A549 (cell line): ENCODE data around the gene NGDN. TPM values are rescaled to one million over a fixed set of nuclear protein-coding genes. Genes with fewer than 3 reads are reported as not detected.

Experiments used
- ATAC-seq, 2 experiments: fragments of 200-7000 bp in 1 of 2; fragments of >200 bp in 1 of 2; cut with Nextera tagmentation in 1 of 2; cut with Tn5 transposase in 1 of 2; 3 replicates each; pipeline versions ENCODE4 v1.8.0 to v1.9.1; 2018 to 2020; ENCODE audit warnings: mild to moderate bottlenecking in 1 of 2, moderate library complexity in 1 of 2
- CTCF ChIA-PET: fragments of 300-600 bp; sonication (Branson Sonifier 250); formaldehyde crosslinking; extraction: SDS; loops from one replicate; lab custom pipeline; 2021; ENCODE audit warnings: antibody characterized with exemption, inconsistent platforms; lab: Yijun Ruan, JAX
- POLR2A ChIA-PET: fragments of 350-600 bp; formaldehyde crosslinking; extraction: SDS; loops from one replicate; lab custom pipeline; 2021; ENCODE audit warnings: antibody characterized with exemption, inconsistent platforms; lab: Yijun Ruan, JAX
- DNase-seq, 2 experiments: peaks; one replicate each; pipeline versions ENCODE4 v3.0.0 to v3.0.0-alpha.2; 2011 to 2016; ENCODE audit warnings: low read depth in 1 of 2, low spot score in 1 of 2
- FAIRE-seq: peaks from 2 replicates; lab custom pipeline; 2011; peaks lifted over from hg19 to GRCh38; lab: Jason Lieb, UNC
- H3K27ac ChIP-seq, 2 experiments: fragments of >200 bp; sonication (Bioruptor Twin); formaldehyde crosslinking; 3 replicates each; pipeline ENCODE4 v1.5.1; 2016 to 2017
- H3K4me1 ChIP-seq: fragments of >200 bp; sonication (Bioruptor Twin); formaldehyde crosslinking; 3 replicates; pipeline ENCODE4 v1.6.1; 2016
- H3K4me2 ChIP-seq: fragments of >200 bp; sonication (Bioruptor Twin); formaldehyde crosslinking; 3 replicates; pipeline ENCODE4 v1.6.1; 2016
- H3K4me3 ChIP-seq: fragments of >200 bp; sonication (Bioruptor Twin); formaldehyde crosslinking; 3 replicates; pipeline ENCODE4 v1.5.1; 2016
- H3K9me3 ChIP-seq: fragments of >200 bp; sonication (Bioruptor Twin); formaldehyde crosslinking; 3 replicates; pipeline ENCODE4 v1.6.1; 2016
- BCL3 ChIP-seq: fragments of >200 bp; sonication (Bioruptor Twin); formaldehyde crosslinking; IDR thresholded peaks from 3 replicates; pipeline ENCODE4 v1.6.1; 2016
- CHD2 ChIP-seq: fragments of 150-350 bp; IDR thresholded peaks from 2 replicates; pipeline ENCODE4 v1.6.1; 2014; ENCODE audit warnings: low read length; ENCODE audit not compliant: partially characterized antibody
- CTCF ChIP-seq: fragments of >200 bp; sonication (Bioruptor Twin); formaldehyde crosslinking; IDR thresholded peaks from 3 replicates; pipeline ENCODE4 v1.5.1; 2016
- EP300 ChIP-seq, 2 experiments: fragments of >200 bp; sonication (Bioruptor Twin); formaldehyde crosslinking; IDR thresholded peaks; 2 replicates in 1 of 2; 3 replicates in 1 of 2; pipeline ENCODE4 v1.6.1; 2016 to 2017
- FOSL2 ChIP-seq, 2 experiments: fragments of 450-650 bp in 1 of 2; fragments of >200 bp in 1 of 2; sonication (Bioruptor Twin) in 1 of 2; formaldehyde crosslinking; IDR thresholded peaks; 2 replicates each; pipeline versions ENCODE4 v1.5.0 to v1.6.1; 2016 to 2020; ENCODE audit warnings: mild to moderate bottlenecking in 1 of 2, moderate library complexity in 1 of 2
- HOXB5 ChIP-seq: fragments of 250-450 bp; sonication (Bioruptor Pico); IDR thresholded peaks from 2 replicates; pipeline ENCODE4 v1.5.0; 2020; ENCODE audit warnings: mild to moderate bottlenecking, moderate library complexity
- JUNB ChIP-seq: fragments of >200 bp; sonication (Bioruptor Twin); formaldehyde crosslinking; IDR thresholded peaks from 2 replicates; pipeline ENCODE4 v1.6.1; 2016
- MAFK ChIP-seq: fragments of 450-650 bp; IDR thresholded peaks from 2 replicates; pipeline ENCODE4 v1.6.1; 2014; ENCODE audit not compliant: partially characterized antibody
- MAZ ChIP-seq: fragments of 150-350 bp; IDR thresholded peaks from 2 replicates; pipeline ENCODE4 v1.6.1; 2014; ENCODE audit warnings: antibody characterized with exemption, low read depth, low read length, borderline replicate concordance
- NPAS2 ChIP-seq: fragments of 250-450 bp; sonication (Bioruptor Pico); IDR thresholded peaks from 2 replicates; pipeline ENCODE4 v1.8.0; 2022; ENCODE audit warnings: mild to moderate bottlenecking, moderate library complexity, borderline replicate concordance
- PHF8 ChIP-seq: fragments of 200-600 bp; sonication (generic); IDR thresholded peaks from 2 replicates; pipeline ENCODE4 v1.6.1; 2016; ENCODE audit warnings: low read depth, mild to moderate bottlenecking, antibody characterized with exemption, moderate library complexity, borderline replicate concordance
- POLR2AphosphoS2 ChIP-seq: conservative IDR thresholded peaks from 2 replicates; pipeline ENCODE4 v1.6.1; 2012; ENCODE audit warnings: low read length, improper control_type of control experiment, inconsistent platforms
- RNF2 ChIP-seq: fragments of 200-600 bp; sonication (generic); IDR thresholded peaks from 2 replicates; pipeline ENCODE4 v1.6.1; 2016; ENCODE audit warnings: low read depth, mild to moderate bottlenecking, antibody characterized with exemption, moderate library complexity, borderline replicate concordance
- TP53 ChIP-seq: fragments of 250-450 bp; sonication (Bioruptor Pico); IDR thresholded peaks from 2 replicates; pipeline ENCODE4 v1.5.0; 2021; ENCODE audit warnings: mild to moderate bottlenecking, moderate library complexity
- WGBS: methylation state at CpG from one replicate; pipeline ENCODE4 v1.1.6; 2017; ENCODE audit errors: missing lambda C conversion rate; 5-methylcytosine and 5-hydroxymethylcytosine counted together
- polyA plus RNA-seq, 4 experiments: library from polyadenylated mRNA; depleted of rRNA in 3 of 4; stranded (reverse); fragments of >200 nt; fragmentation: RNase III in 1 of 4; extraction: RNeasy Plus Mini Kit Qiagen cat#74134 plus additional on column Dnase treatment in 1 of 4; gene quantifications; 2 replicates in 3 of 4; 3 replicates in 1 of 4; pipeline ENCODE4 v1.2.3, GENCODE V29; 2011 to 2017
- TF ChIP-seq, protein P1 (sequence below): fragments of 450-650 bp; IDR thresholded peaks from 2 replicates; pipeline ENCODE4 v1.6.1; 2014; ENCODE audit warnings: antibody characterized with exemption
- TF ChIP-seq, protein P2 (sequence below): IDR thresholded peaks from 2 replicates; pipeline ENCODE4 v1.6.1; 2012
- TF ChIP-seq, protein P3 (sequence below): fragments of 200-600 bp; sonication (generic); IDR thresholded peaks from 2 replicates; pipeline ENCODE4 v1.6.1; 2016; ENCODE audit warnings: antibody characterized with exemption, mild to moderate bottlenecking, moderate library complexity

Gene NGDN
- polyA plus RNA-seq, 2 of the 4 experiments (the other 2 are of a cell fraction), result 62.9 to 108 TPM

DNA sequence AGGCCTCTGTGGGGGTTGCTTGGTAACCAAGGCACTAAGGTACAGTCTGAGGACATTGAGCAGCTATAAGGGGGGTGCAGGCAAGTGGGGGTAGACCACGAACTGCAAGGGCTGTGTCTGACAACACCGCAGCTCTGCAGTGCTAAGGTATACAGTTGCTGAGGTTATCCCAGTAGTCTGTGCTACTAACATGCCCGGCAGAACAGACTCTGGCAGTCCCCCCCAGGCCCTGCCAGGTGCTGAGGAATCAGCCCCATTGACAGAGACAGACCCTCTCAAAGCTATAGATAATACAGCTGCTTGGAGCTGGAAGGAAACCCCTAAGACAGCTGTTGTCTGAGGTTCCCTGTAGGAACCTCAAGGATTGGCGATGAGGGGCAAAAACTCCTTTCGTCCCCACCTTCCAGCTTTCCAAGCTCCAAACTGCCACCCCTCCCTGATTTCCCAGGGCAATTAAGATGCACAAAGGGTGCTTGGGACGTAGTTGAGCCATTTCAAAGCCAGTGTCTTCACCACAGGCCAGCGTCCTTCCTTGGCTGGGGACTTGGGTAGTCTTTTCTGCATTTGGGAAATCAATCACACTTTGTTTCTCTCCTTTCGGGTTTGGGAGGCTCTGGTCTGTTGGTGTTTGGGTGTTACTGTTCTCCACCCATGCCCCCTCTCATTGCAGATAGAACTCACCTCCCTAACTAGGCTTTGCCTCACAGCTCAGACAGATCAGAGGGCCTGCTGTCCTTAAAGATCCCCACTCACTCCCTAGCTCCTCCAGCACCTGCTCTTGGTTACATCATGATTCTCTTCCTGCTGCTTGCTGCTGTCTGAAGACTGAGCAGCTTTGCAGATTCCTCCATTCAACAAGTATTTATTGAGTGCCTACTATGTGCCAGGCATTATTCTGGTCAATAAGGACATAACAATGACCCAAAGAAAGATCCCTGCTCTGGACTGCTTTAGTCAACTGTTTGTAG lies 32.1 kb upstream of the NGDN start:
- Histone ChIP-seq H3K9me3 (no peaks in the 10 kb centered on the region), H3K27ac (no peak overlapping the region), H3K4me1 (no peaks in the 10 kb centered on the region), H3K4me3 (no peak overlapping the region), H3K4me2 (no peak overlapping the region)
- no peak for DNase-seq
- CTCF ChIA-PET, result interaction anchor here (0.9 to 3.6 kb wide), 7 partner anchors 17 to 136 kb away, joined by 3 to 21 read pairs (median 5); no protein-coding TSS in a partner anchor
- POLR2A ChIA-PET, result no interaction called here
- no peak for FAIRE-seq
- TF ChIP-seq JUNB, result no peak
- TF ChIP-seq MAFK, result no peak
- no peak for TF ChIP-seq MAZ
- no peak for TF ChIP-seq POLR2AphosphoS2
- 54% methylated on average over 7 of the region's 8 CpGs for WGBS
- ATAC-seq, result no peak

DNA sequence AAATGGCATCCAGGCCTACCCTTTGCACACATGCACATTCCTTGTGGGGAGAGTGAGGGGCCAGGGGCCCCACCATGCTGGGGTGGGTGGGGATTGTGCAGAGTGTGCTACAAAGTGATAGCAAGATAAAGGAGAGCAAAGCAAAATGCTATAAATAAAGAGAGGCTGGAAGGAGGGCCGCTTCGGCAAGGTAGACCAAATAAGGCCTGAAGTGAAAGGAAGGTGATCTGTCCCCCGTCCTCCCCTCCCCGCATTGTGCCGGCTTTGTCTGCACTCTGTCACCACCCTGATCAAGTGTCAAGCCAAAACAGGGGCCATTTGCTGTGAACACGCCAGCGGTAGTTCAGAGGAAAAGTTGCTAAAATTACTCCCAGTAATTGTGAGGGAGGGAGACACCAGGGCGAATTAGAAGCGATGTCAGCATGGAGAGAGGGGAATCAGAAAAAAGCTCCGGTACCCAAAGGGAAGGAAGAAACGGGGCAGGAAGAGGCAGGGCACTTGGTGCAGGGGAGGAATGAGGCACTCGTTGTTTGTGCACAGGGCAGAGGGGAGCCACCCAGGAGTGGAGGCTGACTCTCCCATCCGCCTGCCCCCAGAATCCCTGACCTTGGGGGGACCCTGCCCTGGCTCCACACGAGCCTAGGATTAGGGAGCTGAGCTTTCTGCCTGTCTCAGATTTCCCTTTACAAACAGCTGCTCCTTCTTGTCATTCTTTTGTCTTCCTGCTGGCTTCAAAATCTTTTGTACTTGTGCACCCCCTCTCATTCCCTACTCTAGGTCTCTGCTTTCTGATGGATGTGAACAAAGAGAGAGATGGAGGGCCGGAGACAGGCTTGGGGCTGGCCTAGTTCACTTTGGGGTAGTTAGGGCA lies 31.2 kb upstream of the NGDN start:
- no peaks in the 10 kb centered on the region for H3K4me1 ChIP-seq
- ATAC-seq, result no peak
- no peak overlapping the region for H3K4me3 ChIP-seq
- H3K27ac ChIP-seq, result no peak overlapping the region
- no peaks in the 10 kb centered on the region for H3K9me3 ChIP-seq
- POLR2A ChIA-PET, result no interaction called here
- no peak for FAIRE-seq
- no peak for DNase-seq
- H3K4me2 ChIP-seq, result no peak overlapping the region
- TF ChIP-seq TP53 (no peak), PHF8 (no peak), BCL3 (no peak), RNF2 (no peak), FOSL2 (IDR thresholded peaks at IDR 0.05) (no peak), FOSL2 (CRISPR knock-in tag; IDR thresholded peaks at IDR 0.05) (no peak), HOXB5 (no peak), CHD2 (no peak)
- TF ChIP-seq, protein P1, sequence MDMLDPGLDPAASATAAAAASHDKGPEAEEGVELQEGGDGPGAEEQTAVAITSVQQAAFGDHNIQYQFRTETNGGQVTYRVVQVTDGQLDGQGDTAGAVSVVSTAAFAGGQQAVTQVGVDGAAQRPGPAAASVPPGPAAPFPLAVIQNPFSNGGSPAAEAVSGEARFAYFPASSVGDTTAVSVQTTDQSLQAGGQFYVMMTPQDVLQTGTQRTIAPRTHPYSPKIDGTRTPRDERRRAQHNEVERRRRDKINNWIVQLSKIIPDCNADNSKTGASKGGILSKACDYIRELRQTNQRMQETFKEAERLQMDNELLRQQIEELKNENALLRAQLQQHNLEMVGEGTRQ, result no peak
- TF ChIP-seq, protein P2, sequence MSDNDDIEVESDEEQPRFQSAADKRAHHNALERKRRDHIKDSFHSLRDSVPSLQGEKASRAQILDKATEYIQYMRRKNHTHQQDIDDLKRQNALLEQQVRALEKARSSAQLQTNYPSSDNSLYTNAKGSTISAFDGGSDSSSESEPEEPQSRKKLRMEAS, result no peak
- TF ChIP-seq, all 56 proteins: peak for 0
- CTCF ChIA-PET, result interaction anchor here (1.8 to 3.6 kb wide), 4 partner anchors 18 to 59 kb away, joined by 5 to 21 read pairs (median 6); no protein-coding TSS in a partner anchor
- WGBS, result 58% methylated on average over 15 of the region's 15 CpGs

DNA sequence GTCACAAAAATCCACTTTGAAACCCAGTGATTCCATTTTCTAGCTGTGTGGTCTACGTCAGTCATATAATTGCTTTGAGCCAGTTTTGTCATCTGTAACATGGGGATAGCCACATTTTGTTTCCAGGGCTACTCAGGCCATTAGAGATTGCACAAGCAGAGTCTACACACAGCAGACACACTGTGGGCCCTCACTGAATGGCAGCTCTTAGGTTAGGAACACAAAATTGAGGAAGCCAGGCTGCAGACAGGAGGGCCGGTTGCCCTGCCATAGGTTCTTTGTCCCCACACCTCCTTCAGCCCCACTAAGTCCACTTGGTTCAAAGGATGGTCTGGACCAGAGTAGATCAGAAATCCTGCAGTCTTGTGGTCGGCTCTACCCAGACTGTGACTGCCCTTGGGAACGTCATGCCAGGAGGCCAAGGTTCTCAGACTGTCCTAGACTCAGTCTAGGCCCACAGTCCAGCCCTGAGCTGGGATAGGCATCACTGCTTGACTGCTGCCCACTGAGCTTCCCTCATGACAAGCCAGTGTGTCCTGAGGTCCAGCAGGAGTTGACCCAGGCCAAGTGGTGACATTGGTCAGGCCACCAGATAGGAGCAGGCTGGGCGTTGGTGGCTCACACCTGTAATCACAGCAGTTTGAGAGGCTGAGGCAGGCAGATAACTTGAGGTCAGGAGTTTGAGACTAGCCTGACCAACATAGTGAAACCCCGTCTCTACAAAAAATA lies 30.2 kb upstream of the NGDN start:
- ChIA-PET CTCF (interaction anchor here (1.8 to 2.1 kb wide), 2 partner anchors 18 to 29 kb away, joined by 5 to 6 read pairs; no protein-coding TSS in a partner anchor), POLR2A (no interaction called here)
- no peaks in the 10 kb centered on the region for H3K9me3 ChIP-seq
- no peak overlapping the region for H3K27ac ChIP-seq
- no peak overlapping the region for H3K4me3 ChIP-seq
- H3K4me1 ChIP-seq, result no peaks in the 10 kb centered on the region
- TF ChIP-seq EP300 (IDR thresholded peaks at IDR 0.05) (no peak), NPAS2 (CRISPR knock-in tag) (no peak), HOXB5 (no peak), PHF8 (no peak), CTCF (no peak)
- TF ChIP-seq, protein P1, result no peak
- TF ChIP-seq, protein P3, sequence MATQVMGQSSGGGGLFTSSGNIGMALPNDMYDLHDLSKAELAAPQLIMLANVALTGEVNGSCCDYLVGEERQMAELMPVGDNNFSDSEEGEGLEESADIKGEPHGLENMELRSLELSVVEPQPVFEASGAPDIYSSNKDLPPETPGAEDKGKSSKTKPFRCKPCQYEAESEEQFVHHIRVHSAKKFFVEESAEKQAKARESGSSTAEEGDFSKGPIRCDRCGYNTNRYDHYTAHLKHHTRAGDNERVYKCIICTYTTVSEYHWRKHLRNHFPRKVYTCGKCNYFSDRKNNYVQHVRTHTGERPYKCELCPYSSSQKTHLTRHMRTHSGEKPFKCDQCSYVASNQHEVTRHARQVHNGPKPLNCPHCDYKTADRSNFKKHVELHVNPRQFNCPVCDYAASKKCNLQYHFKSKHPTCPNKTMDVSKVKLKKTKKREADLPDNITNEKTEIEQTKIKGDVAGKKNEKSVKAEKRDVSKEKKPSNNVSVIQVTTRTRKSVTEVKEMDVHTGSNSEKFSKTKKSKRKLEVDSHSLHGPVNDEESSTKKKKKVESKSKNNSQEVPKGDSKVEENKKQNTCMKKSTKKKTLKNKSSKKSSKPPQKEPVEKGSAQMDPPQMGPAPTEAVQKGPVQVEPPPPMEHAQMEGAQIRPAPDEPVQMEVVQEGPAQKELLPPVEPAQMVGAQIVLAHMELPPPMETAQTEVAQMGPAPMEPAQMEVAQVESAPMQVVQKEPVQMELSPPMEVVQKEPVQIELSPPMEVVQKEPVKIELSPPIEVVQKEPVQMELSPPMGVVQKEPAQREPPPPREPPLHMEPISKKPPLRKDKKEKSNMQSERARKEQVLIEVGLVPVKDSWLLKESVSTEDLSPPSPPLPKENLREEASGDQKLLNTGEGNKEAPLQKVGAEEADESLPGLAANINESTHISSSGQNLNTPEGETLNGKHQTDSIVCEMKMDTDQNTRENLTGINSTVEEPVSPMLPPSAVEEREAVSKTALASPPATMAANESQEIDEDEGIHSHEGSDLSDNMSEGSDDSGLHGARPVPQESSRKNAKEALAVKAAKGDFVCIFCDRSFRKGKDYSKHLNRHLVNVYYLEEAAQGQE, result no peak
- WGBS, result 45% methylated on average over 6 of the region's 6 CpGs
- DNase-seq (no peak), FAIRE-seq (no peak), ATAC-seq (no peak)
- no peak overlapping the region for H3K4me2 ChIP-seq
